Dedifferentiated amniotic fluid mesenchymal stem cell (primary cell): ENCODE data around the gene TAOK3.
A peak's percentile ranks its signal among the peaks of the same experiment; 100 is the strongest.
"Not testable (repeated sequence)": the region's sequence is repeated elsewhere in the genome, so short reads cannot be mapped to it uniquely, and the experiment has no call there.

ENCODE experiments used
- DNase-seq: peaks from one replicate; pipeline ENCODE4 v3.0.0-alpha.2; 2016; ENCODE audit errors: extremely low spot score

TAOK3 gene

GRCh38 chr12:118373616-118374015 is 909 bp upstream of the TAOK3 start:
- DNase-seq, result no peak

DNA sequence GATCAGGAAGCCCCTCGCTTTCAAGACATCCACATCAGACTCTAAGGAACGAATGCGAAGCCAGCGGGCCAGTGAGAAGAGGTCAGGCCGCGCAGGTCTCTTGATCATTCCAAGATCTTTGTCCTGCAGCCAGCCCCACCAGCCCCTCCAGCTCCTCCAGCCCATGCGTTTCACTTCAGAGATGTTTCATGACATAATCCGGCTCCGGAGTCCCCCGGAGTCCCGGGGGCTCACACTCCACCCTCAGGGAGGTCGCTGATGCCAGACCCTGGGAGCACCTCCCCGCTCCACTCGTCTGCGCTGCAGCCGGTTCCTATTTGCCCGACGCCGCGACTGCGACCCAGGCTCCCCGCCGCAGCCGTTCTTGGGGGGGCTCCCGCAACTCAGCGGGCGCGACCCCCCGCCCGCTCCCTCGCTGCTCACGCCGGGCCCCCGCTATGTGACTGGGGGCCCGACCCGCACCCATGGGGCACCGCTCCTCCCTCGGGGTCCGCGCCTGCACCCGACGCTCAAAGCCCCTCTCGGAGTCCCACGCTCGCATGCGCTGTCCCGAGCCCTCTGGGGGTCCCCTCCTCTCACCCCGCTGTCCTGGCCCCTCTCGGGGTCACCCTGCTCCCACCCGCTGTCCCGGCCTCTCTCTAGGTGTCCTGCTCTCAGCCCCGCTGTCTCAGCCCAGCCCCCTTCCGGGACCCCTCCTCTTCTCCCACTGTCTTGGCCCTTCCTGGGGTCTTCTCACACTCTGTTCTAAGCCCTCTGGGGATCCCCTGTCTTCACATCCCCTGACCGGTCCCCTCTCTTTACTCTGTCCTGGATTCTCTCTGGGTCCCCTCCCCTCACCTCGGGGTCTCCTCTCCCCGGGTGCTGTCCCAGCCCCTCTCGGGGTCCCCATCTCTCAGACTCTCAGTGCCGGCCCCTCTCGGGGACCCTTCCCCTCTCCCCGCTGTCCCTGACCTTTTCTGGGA is 1.1 kb downstream of the TAOK3 start:
- DNase-seq, result no peak

GRCh38 chr12:118370601-118371000 is 2.1 kb downstream of the TAOK3 start:
- no peak for DNase-seq

DNA sequence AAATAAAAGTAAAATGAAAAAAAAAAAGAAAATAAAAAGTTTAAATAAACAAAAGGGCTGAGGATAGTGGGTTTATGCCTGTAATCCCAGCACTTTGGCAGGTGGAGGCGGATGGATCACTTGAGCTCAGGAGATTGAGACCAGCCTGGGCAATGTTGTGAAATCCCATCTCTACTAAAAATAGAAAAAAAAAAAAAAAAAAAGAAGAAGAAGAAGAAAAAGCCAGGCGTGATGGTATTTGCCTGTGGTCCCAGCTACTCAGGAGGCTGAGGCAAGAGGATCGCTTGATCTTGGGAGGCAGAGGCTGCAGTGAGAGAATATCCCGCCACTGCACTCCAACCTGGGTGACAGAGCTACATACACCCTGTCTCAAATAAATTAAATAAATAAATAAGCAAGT is 3.9 kb downstream of the TAOK3 start:
- no peak for DNase-seq

DNA sequence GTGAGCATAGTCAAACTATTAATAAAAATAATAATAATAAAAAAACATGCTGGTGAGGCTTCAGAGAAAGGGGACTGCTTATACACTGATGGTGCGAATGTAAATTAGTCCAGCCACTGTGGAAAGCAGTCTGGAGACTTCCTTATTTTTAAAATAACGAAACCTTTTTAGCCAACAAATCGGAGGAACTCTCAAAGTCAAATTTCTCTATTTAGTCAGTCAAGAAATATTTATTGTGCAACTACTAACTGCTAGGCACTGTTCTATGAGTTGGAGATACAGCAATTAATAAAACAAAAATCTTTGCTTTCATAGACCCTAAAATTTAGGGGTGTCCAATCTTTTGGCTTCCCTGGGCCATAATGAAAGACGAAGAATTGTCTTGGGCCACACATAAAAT is 10.8 kb downstream of the TAOK3 start:
- no peak for DNase-seq

- DNase-seq, result no peak
These were observed 11.7 kb downstream of the TAOK3 start for GRCh38 chr12:118361092-118361404.

DNA sequence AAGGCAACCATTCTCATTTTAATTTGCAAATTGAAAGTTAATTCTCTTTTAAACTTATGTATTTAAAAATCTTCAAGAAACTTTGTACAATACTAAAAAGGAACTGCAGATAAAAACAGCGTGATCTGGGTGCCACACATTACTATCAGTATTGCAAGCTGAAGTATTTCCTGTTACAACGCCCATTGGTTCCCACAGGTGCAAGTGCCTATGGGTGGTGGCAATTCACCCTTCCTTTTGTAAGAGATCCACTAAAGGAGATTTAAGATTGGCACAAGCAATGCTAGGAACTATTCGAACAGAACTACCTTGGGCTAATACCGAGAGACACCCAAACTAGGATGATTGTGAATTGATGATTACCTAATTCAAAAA is 13.2 kb downstream of the TAOK3 start:
- no peak for DNase-seq

- no peak for DNase-seq
These were observed 13.8 kb downstream of the TAOK3 start for GRCh38 chr12:118358612-118359540.

DNA sequence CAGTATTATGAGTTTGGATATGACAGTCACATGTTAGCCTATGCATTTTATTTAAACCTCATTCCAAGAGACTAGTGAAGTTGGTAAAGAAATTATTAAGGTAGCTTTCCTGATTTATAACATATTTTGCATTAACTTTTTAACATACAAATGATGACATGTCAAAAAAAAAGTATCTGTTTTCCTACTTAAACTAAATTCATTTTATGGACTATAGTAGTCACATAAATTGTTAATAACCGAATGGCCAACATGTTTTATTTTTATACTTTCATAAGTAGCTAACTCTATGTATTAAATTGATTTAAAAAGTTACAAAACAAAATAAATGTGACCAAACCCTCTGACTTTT is 14.7 kb downstream of the TAOK3 start:
- no peak for DNase-seq

DNA sequence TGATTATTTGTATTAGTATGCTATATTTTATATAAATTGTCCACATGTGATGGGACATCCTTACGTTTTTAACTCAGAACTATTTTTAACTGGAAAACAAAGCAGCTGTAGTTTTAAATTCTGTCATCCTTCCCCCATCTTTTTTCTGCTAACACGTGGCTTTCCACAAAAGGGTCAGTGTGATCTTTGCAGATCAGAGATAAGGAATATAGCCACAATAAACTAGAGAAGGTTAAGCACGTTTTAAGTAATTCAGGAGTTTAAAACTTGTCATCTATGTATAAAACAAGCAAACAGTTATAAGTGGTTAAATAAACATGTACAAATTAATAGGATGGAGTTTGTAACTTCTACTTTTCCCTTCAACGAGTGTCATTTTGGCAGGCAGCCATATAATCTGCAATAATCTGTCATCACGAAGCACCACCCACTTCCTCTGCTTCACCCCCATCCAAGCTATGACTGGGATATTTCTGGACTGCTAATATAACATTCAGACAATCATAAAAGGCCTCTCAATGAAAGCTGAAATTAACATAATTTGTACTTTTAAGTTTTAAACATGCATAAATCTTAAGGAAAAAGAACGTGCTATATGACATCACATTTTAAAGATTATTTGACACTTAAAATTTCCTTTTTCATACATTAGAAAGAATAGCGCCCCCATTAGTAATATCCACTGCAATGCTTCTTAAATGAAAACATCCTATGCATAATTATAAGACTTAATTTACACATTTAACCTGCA is 15.3 kb downstream of the TAOK3 start:
- no peak for DNase-seq

DNA sequence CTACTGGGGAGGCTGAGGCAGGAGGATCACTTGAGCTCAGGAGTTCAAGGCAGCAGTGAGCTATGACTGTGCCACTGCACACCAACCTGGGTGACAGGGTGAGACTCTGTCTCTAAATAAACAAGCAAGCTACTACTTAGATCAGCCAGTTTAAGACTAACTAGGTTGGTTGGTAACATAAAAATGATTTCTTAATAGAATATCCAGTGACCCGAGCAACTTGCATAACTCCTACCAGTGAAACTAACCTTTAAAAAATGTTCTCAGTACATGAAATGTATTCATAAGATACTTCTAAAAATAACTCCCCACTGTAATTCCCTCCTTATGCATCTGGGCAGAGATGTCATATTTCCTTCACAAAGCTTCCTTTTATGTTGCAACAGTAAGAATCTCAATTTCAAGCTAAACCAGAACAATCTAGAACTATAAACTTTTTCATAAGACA is 15.9 kb downstream of the TAOK3 start:
- DNase-seq, result peak; percentile 79

DNA sequence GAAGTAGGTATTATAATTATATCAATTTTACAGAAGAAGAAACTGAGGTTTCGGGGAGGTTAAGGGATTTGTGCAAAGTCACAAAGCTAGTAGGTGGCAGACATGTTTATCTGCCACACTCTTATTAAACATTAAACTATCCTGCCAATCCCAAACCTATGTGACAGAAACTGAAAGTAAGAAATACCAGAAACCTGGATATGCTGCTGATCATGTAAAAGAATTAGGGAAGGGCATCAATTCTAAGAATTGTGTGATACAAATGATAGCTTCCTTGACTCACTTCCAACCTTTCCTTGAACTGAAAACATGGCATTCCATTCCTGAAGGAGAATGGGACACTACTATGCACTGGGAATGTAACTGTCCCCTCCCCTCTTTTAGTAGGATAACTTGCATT is 16.9 kb downstream of the TAOK3 start:
- no peak for DNase-seq

DNA sequence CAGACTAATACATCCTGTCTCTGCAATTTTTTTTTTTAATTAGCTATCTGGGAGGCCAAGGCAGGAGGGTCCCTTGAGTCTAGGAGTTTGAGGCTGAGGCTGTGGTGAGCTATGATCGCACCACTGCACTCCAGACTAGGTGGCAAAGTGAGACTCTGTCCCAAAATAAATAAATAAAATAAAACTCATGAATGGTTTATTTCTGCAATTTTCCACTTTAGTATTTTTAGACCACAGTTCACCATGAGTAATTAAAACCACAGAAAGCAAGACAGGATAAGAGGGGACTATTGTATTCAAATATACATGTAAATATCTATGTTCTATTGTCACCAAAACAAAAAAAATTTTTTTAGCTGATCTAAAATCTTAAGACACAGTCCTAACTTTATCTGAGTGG is 17.8 kb downstream of the TAOK3 start:
- DNase-seq, result no peak

- DNase-seq, result not testable (repeated sequence)
These were observed 18.2 kb downstream of the TAOK3 start for GRCh38 chr12:118354503-118354902.

DNA sequence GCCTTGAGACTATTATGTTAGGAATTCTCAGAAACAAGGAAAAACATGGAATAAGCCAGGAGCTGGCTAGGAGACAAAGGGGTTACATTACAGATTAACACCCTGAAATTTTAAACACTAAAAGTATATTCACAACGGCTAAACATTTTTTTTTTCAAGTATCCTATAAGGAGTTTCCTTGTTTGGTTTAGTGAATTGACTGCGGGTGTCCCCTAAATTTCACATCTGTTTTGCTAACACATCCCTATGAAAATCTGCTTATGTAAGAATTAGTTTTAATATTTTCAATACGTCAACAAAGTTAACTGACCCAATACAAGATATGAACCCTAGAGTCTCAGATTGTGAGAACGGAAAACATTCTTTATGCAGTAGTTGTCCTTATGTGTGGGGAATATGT is 19.0 kb downstream of the TAOK3 start:
- DNase-seq, result no peak

GRCh38 chr12:118350908-118351559 is 21.7 kb downstream of the TAOK3 start:
- DNase-seq, result no peak

DNA sequence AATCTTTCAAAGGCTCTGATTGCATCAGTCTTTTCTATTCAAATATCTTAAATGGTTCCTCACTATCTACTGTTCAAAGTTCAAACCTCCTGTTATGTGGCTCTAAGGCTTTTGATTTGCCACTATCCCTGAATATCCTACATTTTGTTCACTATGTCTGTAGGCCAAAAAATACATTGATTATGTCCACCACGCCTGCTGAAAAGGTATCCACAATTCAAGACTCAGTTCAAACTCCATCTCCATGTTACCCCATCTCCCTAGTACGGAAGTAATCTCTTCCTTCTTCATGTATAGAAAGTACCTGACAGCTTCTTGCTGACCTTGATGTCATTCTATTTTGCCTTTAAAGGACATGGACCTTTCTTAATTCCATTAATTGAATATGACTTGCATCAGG is 24.8 kb downstream of the TAOK3 start:
- DNase-seq, result no peak

DNA sequence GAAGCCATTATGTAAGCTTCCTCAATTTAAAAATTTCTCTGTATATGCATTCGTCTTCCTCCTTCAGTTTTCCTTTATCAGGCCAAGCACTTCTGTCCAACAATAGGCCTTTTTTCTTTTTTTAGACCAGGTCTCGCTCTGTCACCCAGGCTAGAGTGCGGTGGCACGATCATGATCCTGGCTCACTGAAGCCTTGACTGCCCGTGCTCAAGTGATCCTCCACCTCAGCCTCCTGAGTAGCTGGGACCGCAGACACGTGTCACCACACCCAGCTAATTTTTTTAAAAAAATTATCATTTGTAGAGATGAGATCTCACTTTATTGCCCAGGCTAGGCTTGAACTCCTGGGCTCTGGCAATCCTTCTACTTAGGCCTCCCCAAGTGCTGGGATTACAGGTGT is 25.8 kb downstream of the TAOK3 start:
- DNase-seq, result no peak

DNA sequence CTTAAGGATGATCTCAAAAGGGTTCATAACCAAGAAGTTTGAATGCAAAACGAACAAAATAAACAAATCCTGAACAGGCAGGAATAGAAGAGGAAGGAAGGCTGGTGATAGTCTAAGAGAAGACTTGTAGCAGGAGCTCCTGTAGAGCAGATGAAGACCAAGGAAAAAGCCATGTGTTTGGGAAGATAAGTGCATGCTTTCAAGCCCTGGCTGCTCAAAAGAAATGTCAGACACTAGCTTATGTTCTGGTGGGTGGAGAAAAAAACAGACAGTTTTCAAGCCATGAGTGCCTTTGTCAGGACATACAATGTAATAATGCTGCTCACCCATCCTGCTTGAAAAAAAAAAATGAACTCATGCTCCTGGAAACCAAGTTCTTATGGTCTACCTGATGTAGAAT is 27.4 kb downstream of the TAOK3 start:
- no peak for DNase-seq

DNA sequence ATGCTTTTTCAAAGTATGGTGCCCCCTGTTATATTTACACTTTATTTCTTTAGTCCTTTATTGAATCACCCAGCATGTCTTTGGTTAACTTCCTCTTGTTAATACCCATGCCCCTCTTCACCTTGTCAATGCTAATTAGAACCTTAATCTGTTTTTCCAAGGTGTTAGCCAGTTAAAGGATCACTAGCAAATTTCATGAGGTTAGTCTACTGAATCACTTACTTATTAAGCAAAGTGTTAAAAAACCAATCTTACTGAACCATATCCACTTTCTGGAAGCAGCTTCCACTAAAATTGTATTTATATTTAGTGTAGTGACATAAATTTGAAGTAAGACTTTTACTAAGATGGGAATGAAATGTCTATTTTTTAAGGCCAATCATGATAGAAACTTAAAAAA is 27.9 kb downstream of the TAOK3 start:
- DNase-seq, result no peak

DNA sequence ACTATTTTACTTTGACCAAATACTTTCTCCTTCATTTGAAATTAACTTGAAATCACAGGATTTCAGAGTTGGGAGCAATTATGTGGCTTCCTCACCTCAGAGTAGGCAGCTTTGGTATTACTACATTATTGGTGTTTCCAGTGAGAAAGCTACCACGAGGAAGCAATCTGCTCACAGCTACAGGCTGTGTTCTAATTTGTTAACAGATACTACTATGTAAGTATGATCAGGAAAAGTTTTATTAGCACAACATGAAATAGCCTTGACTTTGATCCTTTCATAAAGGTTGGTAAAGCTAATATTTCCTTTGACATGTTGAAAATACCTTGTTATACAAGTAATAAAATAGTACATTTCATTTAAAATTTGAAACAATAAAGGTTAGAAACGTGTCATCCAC is 30.6 kb downstream of the TAOK3 start:
- DNase-seq, result no peak
